HG03442 (cell line): ENCODE results near the gene MN1.

Source experiments
- ATAC-seq: cut with Tn5 transposase; IDR thresholded peaks from one replicate; pipeline ENCODE4 v1.9.1; 2021; ENCODE audit warnings: mild to moderate bottlenecking, moderate library complexity; ENCODE audit not compliant: unreplicated experiment

MN1 gene

GRCh38 chr22:27719036-27719347 lies 82.6 kb downstream of the MN1 start:
- no peak for ATAC-seq

DNA sequence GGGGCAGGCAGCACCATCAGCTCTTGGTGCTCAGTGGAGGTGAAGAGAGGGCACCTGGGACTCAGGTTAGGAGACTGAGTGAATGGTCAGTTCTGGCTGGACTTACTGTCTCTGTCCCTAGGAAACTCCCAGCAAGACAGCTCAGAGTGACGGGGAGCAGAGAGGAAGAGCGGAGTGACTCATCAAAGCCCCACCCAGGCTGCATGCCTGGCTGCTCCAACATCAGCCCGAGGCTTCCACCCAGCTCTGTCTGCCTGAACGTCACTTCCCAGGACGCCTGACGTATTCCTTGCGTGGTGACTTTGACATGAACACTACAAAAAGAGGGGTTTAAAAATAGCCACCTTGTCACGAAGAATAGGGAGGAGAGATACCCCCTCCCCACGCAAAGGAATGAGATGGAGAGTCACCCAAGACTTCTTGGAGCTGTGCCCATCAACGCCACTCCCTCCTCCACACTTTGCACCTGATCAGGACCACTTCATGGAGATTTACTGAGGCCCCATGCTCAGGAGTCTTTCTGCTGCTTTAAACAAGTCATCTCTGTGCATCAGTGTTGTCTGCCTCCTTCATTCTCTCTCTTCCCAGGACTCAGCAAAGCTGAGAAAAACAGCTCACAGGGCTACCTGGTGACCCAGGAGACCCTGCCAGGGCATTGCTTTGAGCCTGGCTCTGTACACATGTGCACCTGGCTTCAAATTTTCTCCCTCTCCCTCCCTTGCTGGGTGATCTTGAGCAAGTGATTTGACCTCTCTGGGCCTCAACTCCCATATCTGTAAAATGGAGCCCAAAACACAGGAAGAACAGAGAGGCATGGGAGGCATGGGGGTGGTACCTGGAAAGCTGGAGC lies 83.1 kb downstream of the MN1 start:
- ATAC-seq: no peak

DNA sequence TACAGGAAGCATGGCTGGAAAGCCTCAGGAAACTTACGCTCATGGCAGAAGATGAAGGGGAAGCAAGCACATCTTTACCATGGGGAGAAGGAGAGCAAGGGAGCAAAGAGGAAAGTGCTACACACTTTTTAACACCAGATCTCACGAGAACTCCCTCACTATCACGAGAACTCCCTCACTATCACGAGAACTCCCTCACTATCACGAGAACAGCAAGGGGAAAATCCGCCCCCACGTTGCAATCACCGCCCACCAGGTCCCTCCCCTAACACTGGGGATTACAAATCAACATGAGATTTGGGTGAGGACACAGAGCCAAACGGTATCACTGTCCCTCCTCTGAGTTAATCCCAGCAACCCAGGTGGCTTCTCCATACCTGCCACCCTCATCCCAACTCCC lies 84.5 kb downstream of the MN1 start:
- ATAC-seq: no peak

DNA sequence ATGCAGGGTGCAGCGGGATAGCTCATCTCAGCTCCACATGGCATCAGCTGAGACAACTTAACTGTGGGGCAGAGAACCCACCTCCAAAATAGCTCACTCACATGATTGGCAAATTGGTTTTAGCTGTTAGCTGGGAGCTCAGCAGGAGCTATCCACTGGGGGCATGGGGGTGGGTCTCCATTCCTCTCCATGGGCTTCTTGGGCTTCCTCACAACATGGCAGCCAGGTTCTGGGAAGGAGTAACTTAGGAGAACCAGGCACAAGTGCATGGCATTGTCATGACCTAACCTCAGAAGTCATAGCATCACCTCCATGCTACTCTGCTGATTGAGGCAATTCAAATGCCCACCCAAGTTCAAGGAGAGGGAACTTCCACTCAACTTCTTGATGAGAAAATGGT lies 85.5 kb downstream of the MN1 start:
- no peak for ATAC-seq

DNA sequence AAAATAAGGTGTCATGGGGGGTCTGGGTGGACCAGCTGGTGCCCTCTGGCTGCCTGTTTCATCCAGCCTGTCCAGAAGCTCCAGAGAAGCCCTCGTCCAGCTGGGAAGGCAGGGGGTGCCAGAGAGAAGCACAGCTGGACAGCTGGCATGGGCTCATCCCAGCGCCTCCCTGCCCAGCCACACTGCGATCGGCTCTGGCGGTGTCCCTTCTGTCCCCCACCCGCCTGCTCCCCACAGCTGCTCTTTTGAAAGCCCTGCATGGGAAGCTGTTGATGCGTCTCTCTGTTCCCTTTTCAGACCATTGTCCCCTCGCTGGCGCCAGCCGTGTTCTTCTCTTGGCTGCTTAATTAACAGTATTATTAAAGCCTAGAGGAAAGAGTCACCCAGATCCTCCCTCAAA lies 86.5 kb downstream of the MN1 start:
- no peak for ATAC-seq

DNA sequence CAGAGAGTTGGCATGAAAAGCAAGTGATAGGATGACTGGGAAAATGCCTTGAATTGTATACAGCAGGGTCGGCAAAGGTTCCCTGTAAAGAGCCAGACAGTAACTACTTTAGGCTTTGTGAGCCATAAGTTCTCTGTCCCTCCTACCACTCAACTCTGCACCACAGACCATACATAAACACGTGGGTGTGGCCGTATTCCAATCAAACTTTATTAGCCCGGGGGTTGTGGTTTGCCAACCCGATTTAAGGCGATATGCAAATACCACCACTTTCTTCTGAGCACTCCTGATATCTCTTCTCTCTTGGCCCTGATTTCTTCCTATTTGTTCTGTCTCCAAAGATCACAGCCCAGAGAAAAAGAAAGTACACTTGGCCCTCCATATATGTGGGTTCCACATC lies 87.5 kb downstream of the MN1 start:
- ATAC-seq: no peak

- ATAC-seq: no peak
Observed at GRCh38 chr22:27713461-27713860, 88.1 kb downstream of the MN1 start.

GRCh38 chr22:27711756-27712155 lies 89.8 kb downstream of the MN1 start:
- ATAC-seq: no peak

- no peak for ATAC-seq
Observed at GRCh38 chr22:27711012-27711411, 90.5 kb downstream of the MN1 start.

DNA sequence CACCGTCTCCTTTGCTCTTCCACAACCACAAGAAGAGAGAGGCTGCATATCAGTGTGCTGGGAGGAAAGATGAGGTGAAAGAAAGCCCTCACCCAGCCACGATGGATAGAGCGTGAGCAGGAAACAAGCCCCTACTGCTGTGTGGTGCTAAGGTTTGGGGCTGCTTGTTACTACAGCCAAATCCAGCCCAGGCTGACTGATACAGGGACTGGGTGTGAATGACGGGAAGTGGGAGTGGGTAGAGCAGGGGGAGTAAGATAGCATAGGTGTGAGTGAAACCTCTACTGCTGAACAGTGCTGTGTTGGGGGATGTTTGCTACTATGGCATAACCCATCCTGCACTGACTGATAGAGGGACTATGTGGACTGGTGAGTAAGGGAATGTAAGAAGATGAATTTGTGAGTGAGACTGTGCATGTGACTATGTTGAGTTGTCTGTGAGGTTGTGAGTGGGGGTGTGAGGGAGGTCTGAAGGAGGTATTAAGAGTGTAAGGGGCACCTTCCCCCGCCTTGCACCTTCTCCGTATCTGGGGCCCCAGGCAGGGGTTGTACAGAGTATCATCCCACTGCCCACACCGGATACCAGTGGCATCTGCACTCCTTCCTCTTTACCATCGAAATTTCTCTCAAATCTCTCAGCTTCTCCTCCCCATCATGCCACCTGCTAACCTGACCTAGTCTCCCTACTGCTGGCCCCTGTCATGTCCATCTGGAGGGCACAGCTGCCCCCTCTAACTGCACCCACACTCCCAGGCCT lies 91.5 kb downstream of the MN1 start:
- ATAC-seq: no peak

- ATAC-seq: no peak
Observed at GRCh38 chr22:27706489-27706888, 95.1 kb downstream of the MN1 start.

- ATAC-seq: no peak
Observed at GRCh38 chr22:27705408-27706080, 96.0 kb downstream of the MN1 start.

DNA sequence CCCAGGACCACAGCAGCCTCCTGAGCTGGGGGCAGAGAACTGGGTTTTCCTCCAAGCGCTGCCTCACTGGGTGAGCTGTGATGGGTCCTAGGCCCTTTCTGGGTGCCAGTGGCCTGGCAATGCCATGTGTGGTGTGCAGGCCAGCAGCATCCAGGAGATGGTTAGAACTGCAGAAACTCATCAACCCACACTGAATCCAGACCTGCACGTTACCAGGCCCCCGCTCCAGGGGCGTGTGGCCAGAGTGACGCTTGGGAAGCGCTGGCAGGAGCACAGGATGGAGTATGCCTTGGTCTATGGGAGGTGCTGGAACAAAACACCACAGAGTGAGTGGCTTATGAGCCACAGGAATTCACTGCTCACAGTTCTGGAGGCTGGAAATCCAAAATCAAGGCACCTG lies 97.0 kb downstream of the MN1 start:
- no peak for ATAC-seq

DNA sequence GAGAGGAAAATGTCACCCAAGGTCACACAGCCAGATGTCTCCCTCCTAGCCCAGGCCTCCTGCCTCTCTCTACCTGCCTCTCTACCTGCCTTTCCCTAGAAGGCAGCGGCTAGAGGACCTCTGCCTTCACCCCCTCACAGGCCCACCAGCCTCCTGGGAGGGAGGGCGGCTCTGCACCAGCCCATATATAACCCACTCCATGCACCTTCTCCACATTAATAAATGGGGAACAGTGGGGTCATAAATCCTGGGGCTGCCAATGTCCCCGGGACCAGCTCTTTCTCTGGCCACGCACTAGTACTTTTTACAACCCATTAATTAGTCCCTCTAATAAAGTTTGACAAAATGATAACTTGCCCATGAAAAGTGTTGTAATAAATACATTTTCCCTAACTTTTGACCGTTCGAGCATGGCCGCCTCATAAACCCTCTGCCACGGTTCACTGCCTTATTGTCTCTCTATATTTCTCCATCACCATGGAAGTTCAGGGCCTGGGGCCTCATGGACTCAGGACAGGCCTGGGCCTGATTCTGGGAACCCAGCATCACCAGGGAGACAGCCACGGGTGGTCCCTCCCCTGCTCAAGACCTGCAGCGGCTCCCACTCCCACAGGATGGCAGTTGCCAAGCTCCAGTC lies 102.1 kb downstream of the MN1 start:
- no peak for ATAC-seq

- ATAC-seq: no peak
Observed at GRCh38 chr22:27698813-27699212, 102.7 kb downstream of the MN1 start.
